Activated T-cell treated with anti-CD3 and anti-CD28 coated beads, Interleukin-2, amount 50 U/mL, for 1 hour (primary cell): ENCODE measurements around the gene KRTAP10-9.
"Not testable (repeated sequence)": the region's sequence is repeated elsewhere in the genome, so short reads cannot be mapped to it uniquely, and the experiment has no call there.

Experiments used
- DNase-seq: peaks from one replicate; pipeline ENCODE4 v3.0.0-alpha.2; 2020

KRTAP10-9 gene

DNA sequence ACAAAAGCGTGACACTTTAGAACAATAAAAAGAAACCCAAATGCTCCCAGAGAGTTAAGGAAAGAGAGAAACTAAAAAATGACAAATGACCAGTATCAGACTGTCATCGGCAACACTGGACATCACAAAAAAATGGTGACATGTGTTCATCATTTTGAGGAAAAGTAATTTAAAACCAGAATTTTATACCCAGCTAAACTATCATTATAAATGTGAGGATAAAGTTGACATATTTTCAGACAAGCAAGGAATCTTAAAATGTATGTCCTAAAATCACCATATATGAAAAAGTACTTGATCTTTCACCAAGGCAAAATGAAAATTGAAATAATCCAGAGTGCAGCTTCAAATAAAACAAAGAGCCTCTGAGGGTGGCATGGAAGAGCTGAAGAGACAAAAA, 18.0 kb downstream of the KRTAP10-9 start:
- no peak for DNase-seq

- not testable (repeated sequence) for DNase-seq
Observed at GRCh38 chr21:44646366-44647221, 19.7 kb downstream of the KRTAP10-9 start, which contains the start of gene KRTAP10-11. KRTAP10-11 (plus strand) TSS chr21:44646414; CDS start chr21:44646459, 45 bp downstream.

DNA sequence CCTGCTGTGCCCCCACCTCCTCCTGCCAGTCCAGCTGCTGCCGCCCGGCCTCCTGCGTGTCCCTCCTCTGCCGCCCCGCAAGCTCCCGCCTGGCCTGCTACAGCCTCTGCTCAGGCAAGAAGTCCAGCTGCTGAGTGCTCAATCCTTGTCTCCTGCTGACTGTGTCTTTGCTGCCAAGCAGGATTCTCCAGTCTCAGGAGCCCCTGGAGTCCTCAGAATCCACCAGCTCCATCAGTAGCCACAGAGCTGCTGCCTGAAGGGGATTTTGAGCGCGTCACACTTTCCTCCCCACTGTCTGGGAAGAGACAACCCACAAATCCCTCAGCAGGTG, 20.3 kb downstream of the KRTAP10-9 start:
- DNase-seq: no peak

DNA sequence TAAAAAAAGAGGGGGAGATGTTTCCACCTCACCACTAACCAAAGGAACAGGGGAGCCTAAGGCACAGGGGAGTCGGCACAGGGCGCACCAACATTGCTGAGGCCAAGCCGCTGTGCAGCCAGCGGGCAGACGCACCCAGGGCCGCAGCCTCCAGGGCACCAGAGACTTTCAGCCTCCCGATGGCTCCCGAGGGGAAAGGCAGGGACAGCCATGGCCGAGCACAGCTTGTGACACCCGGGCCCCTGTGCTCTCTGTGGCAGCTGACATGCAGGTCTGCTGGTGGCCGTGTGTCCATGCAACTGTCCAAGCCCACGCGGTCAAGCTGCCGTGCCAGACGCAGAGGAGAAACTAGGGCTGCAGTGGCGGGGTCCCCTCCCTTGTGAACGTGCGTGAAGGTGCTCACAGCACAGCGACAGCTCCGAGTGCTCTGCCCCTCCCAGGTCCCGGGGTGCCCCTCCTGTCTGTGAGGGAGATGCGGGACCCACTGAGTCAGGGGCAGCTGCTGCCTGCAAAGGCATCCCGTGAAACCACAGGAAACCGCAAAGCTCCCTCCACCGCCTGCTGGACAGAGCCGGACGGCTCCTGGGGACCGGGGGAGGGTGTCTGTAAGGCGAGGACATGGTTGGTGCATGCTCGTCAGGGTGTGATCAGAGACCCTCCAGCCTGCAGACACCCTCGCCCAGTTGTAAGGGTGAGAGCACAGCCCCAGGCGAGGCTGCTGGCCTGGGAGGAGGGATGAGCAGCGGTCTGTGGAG, 21.8 kb downstream of the KRTAP10-9 start:
- no peak for DNase-seq

DNA sequence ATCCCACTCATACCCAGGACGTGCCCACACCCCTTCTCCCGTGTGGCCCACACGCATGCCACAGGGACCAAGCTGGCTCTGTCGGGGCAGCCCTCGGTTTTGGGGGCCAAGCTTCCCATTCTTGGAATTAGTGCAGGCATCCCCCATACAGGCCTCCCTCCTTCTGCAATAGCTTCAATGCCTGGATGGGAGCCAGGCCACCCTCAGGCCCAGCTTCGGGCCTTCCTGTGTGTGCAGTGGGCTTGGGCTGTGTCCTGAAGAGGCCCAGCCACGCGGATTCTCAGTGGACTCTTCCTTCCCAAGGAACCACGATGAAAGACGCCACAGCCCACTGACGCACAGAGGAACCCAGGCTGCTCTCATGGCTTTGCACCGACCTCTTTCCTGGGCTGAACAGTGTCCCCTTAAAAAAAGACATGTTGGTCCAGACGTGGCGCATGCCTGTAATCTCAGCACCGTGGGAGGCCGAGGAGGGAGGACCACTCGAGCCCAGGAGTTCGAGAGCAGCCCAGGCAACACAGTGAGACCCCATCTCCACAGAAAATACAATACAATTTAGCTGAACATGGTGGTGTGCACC, 22.7 kb downstream of the KRTAP10-9 start:
- DNase-seq: no peak

GRCh38 chr21:44650265-44650972, 23.5 kb downstream of the KRTAP10-9 start:
- no peak for DNase-seq

DNA sequence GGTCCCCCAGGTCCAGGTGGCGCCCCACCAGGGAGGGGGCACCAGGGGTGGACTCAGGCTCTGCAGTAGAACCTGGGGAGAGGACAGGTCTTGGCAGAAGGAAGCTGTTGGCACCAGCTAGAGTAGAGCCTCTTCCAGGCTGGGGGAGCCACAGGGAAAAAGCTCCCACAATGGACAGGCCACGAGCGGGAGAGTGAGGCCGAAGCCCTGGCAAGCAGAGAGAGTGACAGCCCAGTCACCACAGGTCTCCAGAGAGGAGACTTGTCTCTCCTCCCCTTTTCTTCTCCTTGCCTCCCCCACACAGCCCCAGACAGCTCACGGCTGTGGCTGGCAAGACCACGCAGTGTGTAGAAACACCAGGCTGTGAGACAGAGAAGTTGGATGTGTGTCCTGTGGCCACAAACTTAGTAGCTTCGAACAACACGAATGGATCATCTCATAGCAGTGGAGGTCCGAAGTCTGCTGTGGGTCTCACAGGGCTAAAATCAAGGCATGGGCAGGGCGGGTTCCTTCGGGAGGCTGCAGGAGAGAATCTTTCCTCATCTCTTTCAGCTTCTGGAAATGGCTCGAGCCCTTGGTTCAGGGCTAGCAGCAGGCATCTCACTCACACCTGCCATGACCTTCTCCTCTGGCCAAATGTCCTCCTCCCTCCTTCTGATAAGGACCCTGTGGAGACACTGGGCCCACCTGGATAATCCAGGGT, 24.2 kb downstream of the KRTAP10-9 start:
- no peak for DNase-seq

DNA sequence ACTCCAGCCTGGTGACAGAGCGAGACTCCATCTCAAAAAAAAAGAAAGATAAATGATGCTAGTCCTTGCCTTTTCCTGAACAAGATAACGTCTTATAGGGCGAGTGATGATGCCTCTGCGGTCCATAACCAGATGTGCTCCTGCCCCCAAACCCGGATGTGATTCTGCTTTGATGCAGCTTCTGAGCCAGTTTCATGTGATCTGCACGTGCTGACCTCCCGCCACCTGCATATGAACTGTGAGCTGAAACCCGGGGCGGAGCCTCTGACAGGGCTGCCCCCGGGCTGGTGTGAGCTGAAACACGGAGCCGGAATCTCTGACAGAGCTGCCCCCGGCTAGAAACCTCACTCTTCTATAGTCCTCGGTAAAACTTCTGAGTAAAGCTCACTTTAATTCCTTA, 26.2 kb downstream of the KRTAP10-9 start:
- no peak for DNase-seq

- DNase-seq: peak; percentile 62
Observed at GRCh38 chr21:44653656-44654575, 27.0 kb downstream of the KRTAP10-9 start.

GRCh38 chr21:44654576-44655175, 27.8 kb downstream of the KRTAP10-9 start, which contains the start of gene KRTAP12-4:
KRTAP12-4 (minus strand) TSS chr21:44654659; CDS start chr21:44654614, 45 bp downstream.
- no peak for DNase-seq

GRCh38 chr21:44656868-44657267, 30.0 kb downstream of the KRTAP10-9 start:
- no peak for DNase-seq

- peak; percentile 63 for DNase-seq
Observed at GRCh38 chr21:44657635-44658540, 31.0 kb downstream of the KRTAP10-9 start, which contains the start of gene KRTAP12-3. KRTAP12-3 (plus strand) TSS chr21:44657932; CDS start chr21:44657980, 48 bp downstream.

DNA sequence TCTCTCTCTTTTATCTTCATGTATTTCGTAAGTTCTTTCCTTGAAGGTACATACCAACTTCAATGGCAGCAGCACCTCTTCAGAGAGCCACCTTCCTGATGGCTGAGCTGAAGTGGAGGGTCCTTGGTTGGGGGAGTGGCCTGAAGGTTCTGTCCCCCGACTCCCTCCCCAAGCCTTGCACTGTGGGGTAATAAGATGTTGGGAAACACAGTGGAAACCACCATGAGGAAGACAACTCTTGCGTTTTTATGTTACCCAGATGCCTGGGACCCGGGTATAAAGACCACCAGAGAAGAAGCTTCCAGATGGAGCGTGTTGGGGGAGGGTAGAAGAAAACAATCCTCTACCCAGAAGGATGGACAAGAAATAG, 31.6 kb downstream of the KRTAP10-9 start:
- DNase-seq: no peak

GRCh38 chr21:44658913-44659595, 32.2 kb downstream of the KRTAP10-9 start:
- no peak for DNase-seq

GRCh38 chr21:44661567-44661966, 34.7 kb downstream of the KRTAP10-9 start:
- not testable (repeated sequence) for DNase-seq

- no peak for DNase-seq
Observed at GRCh38 chr21:44664691-44665090, 37.8 kb downstream of the KRTAP10-9 start.

GRCh38 chr21:44666401-44667320, 39.8 kb downstream of the KRTAP10-9 start, which contains the start of gene KRTAP12-2:
KRTAP12-2 (minus strand) TSS chr21:44666927; CDS start chr21:44666886, 41 bp downstream.
- DNase-seq: no peak

- DNase-seq: no peak
Observed at GRCh38 chr21:44667612-44668011, 40.7 kb downstream of the KRTAP10-9 start.
